GM21737 (cell line): ENCODE data around the gene IZUMO1.
"Not testable (repeated sequence)": the region's sequence is repeated elsewhere in the genome, so short reads cannot be mapped to it uniquely, and the experiment has no call there.

Source experiments
- ATAC-seq: cut with Tn5 transposase; IDR thresholded peaks from one replicate; pipeline ENCODE4 v1.9.1; 2021; ENCODE audit warnings: mild to moderate bottlenecking, moderate library complexity; ENCODE audit not compliant: unreplicated experiment

The IZUMO1 gene

DNA sequence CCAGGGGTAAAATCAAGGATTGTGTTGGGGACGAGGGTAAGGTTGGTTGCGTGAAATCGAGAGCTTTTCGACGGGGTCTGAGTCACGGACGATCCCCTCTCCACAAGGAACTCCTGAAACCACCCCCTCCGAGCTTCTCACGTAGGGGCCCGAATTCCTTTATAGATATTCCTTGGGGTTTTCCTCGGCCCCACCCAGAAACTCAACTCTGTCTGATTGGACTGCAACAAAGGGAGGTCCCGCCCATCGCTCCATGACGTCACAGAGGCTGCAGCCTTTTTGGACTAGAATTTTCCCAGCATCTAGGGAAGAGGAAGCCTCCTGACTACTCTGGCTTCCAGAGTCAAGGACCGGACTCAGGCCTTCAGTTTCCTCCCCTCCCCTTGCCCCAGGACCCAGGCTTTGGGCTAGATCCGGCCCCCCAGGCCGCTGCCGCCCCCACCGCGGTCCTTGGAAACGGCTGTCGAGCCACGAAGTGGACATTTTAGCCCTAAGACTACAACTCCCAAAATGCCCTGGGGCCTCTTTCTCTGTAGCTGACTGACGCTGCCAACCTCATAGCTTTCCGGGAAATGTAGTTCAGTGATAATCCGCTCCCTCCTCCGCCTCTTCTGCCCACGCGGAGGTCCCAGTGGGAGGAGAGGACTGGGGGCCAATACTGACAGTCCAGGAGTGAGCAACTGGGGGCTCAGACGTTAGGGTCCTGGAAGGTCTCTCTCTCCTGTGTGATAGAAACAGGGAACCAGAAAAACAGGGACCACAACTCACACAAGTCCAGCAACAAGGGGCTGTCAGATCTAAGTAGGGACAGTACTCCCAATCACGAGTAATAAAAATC, at the start of gene IZUMO1:
Gene IZUMO1, minus strand, starts transcription at position 172 of the 838 bp plus-strand sequence. CDS start 1,050 bp downstream, outside the sequence.
- ATAC-seq, result no peak

DNA sequence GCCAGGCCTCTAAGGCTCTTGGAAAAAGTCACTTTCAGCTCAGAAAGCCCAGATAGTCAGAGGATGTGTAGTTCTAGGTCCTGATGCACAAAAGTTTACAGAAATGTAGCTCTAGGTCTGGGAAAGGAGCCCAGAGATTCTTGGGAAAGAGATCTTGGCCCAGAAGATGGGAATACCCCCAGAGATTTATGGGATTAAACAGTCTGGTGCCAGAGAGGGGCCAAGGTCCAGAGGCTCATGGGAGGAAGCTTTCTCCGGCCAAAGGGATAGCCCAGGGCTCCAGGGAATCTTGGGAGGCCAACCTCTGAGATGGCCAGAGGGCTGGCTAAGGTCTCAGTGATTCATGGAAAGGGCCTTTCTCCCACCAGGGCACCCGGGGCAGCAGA, 49.0 kb upstream of the IZUMO1 start:
- no peak for ATAC-seq

DNA sequence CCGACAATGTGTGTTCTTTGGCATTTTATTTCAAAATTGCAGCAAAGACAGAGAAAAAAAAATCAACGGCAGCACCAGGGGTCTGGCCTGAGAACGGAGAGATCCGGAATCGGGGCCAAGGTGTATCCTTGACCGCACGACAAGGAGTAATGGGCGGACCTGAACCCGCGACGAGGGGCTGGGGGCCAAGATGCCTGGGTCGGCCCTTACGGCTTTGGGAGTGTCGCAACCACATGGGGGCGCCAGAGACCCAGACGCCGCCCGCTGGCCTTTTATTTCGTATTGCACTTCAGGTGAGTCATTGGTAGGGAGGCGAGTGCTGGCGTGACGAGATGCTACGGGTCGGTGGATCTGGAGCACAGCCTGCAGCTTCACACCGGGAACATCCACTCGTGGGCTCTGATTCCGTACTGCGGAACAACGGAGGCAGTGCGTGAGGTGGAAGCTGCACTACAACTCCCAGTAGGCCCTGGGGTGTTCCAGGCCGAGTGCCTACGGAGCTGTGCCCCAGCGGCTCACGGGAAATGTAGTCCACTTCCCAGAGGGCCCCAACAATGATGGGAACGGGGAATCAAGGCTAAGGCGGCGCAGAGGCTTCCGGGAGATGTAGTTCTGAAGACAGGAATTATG, 48.5 kb upstream of the IZUMO1 start:
- ATAC-seq, result peak; percentile 78

DNA sequence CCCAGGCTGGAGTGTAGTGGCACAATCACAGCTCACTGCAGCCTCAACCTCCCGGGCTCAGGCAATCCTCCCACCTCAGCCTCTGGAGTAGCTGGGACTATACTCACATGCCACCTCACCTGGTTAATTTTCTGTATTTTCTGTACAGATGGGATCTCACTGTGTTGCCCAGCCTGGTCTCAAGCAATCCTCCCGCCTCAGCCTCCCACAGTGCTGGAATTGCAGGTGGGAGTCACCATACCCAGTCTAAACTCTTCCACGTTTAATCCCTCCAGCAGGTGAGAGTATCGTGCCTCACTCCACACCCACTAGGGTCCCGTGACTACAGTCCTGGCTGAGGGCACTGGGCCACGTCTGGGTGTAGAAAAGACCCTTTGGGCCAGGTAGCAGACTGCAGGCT, 47.6 kb upstream of the IZUMO1 start:
- no peak for ATAC-seq

DNA sequence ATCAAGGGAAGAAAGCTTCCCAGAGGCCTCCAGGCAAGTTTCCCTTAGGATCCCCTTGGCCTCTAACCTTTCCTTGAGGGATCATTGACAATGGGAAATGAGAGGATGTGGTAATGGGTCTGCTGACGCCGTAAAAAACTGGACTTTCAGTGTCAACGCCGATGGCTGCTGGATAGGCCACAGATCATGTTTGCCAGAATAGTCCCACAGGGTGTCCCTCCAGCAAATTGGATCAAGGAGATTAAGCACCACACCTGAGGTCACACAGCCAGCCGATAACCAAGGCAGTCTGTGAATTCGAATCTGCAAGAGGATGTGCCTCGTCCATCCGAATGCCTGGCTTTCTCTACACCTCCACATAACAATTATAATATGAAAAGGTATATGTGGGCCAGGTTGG, 46.6 kb upstream of the IZUMO1 start:
- no peak for ATAC-seq

DNA sequence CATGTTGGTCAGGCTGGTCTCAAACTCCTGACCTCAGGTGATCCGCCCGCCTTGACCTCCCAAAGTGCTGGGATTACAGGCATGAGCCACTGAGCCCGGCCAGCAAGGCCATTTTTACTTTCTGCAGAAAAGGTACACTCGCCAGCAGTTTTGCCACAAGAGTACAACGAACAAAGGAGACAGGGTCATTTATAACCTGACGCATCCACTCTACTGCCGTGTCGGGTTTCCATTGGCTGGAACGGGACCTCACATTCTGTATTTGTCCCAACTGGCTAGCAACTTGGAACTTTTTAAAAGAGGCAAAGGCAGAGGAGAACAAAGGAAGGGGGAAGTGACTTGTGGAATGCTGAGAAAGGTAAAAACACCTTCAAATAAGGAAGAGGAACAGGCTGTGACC, 40.6 kb upstream of the IZUMO1 start:
- ATAC-seq, result not testable (repeated sequence)

DNA sequence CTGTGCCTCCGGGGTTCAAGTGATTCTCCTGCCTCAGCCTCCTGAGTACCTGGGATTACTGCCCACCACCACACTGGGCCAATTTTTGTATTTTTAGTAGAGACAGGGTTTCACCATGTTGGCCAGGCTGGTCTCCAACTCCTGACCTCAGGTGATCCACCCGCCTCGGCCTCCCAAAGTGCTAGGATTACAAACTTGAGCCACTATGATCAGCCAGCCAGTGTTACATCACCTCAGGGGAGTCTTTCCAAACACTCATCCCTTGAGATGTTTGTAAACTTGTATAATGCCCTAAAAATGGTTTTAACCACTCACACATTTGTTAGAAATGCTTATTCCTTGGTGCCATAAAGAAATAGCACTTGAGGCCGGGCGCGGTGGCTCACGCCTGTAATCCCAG, 39.7 kb upstream of the IZUMO1 start:
- not testable (repeated sequence) for ATAC-seq

DNA sequence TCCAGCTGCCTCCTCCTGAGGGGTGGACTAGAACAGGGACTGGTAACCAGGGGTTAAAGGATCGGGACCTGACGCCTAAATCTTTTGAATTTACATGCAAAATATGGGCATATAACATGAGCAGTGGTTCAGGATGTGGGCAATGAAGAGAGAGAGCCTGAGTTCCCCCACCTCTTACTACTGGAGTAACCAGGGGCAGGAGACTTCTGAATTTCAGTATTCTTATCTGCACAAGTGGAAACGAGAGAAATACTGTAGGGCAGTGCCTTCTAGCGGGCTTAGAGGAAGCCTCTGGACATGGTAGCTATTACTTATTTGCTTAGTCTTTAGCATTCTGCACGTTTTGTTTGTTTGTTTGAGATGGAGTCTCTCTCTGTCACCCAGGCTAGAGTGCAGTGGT, 37.8 kb upstream of the IZUMO1 start:
- ATAC-seq, result no peak

DNA sequence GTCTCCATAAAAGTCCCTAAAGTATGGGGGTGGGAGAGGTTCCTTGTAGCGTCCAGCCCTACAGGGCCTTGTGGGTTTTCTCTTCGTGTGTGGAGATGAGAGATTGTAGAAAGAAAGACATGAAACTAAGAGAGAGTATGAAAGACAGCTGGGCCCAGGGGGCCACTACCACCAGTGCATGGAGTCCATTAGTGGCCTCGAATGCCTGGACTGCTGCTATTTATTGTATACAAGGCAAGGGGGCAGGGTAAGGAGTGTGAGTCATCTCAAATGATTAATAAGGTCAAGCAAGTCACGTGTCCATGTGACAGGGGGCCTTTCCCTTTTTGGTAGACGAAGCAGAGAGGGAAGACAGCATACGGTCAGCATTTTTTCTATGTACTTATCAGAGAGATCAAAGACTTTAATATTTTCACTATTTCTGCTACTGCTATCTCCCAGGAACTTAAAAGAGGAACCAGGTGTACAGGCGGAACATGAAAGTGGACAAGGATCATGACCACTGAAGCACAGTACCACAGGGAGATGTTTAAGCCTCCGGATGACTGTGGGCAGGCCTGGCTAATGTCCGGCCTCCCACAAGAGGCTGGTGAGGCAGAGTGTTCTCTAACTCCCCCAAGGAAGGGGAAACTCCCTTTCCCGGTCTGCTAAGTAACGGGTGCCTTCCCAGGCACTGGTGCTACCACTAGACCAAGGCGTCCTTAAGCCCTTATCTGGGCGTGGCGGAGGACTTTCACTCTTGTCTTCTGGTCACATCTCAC, 34.1 kb upstream of the IZUMO1 start:
- ATAC-seq, result no peak

DNA sequence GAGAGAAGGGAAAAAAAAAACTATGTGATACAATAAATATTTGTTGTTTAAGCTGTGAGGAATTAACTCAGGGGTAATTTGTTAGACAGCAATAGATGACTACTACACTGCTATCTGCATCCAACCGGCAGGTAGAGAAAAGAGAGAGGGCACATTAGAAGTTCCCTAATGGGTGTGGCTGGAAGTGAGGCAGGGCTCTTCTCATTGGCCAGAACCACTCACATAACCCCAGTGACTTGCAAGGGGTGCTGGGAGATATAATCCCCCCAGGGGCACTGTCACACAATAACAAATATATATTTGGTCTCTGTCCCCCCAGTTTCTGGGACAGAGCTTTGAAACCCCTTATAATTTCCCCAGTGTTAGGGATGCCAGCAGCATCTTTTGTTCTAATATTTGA, 32.9 kb upstream of the IZUMO1 start:
- no peak for ATAC-seq

DNA sequence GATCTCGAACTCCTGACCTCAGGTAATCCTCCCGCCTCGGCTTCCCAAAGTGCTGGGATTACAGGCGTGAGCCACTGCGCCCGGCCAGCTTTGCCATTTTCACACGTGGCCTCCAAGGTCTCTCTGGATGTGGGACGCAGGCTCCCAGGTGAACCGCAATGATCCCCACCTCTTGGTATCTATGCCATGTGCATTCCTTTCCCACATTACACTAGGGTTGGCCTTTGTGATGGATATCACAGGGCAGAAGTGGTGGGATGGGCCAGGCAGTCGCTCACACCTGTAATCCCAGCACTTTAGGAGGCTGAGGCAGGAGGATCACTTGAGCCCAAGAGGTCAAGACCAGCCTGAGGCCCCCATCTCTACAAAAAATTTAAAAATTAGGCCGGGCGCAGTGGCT, 31.0 kb upstream of the IZUMO1 start:
- ATAC-seq, result no peak

DNA sequence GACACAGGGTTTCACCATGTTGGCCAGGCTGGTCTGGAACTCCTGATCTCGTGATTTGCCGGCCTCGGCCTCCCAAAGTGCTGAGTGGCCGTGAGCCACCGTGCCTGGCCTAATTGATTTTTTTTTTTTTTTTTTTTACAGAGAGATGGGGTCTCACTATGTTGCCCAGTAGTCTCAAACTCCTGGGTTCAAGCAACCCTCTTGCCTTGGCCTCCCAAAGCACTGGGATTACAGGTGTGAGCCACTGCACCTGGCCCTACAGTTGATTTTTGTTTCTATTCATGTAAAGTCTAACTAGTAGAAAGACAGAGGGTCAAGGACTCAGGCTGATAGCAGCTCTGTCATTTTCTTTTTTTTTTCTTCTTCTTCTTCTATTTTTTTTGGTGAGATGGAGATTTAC, 30.4 kb upstream of the IZUMO1 start:
- ATAC-seq, result no peak

DNA sequence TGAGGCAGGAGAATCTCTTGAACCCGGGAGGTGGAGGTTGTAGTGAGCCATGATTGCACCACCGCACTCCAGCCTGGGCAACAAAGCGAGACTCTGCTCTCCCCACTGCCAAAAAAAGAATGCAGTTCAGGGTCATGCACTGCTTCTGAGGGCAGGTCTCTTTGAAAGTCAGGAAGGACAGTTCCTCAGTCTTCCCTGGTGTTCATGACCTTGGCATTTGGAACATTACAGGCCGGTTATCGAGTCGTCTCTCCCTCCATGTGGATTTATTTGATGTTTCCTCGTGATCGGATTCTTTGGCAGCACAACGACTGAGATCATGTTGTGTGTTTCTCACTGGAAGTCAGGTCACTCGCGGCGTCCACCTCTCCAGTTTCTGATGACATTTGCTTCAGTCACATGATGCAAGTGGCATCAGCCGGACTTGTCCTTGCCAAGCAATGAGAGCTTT, 25.8 kb upstream of the IZUMO1 start:
- no peak for ATAC-seq

DNA sequence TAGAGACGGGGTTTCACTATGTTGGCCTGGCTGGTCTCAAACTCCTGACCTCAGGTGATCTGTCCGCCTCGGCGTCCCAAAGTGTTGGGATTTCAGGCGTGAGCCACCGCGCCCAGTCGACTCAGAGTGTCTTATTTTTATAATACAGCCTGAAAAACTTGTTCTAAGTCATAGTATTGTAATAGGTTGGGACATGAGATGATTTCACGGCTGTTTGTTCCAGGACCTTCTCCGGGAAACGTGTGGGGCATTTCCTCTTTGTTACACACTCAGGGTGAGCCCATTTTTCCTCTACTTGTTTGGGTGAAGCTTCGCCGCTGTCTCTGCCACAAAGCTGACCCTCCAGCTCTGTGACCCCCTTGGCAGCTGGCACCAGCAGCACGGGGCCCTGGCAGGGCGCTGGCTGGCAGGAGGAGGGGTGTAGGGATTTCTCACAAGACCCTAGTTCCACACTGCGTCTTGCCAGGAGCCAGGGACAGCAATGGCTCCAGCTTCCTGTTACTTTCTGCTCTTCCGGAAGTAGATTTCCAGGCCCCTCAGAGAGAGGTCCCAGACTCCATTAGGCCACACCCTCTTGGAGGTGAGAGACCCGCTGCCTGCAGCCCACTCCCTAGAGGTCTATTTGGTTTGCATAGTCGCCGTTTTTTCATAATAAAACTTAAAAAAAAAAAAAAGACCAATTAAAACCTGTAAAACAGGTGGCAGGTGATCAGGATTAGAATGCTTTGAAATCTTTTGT, 24.2 kb upstream of the IZUMO1 start:
- ATAC-seq, result no peak

DNA sequence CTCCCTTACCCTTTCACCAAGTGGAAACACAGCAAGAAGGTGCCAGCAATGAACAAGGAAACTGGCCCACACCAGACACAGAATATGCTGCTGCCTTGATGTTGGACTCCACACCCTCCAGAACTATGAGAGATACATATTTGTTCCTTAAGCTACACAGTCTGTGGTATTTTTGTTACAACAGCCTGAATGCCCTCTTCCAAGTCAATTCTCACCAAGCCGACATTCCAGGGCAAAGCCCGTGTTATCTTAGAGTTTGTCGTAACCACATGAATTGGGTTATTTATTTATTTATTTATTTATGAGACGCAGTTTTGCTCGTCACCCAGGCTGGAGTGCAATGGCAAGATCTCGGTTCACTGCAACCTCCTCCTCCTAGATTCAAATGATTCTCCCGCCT, 23.6 kb upstream of the IZUMO1 start:
- no peak for ATAC-seq

DNA sequence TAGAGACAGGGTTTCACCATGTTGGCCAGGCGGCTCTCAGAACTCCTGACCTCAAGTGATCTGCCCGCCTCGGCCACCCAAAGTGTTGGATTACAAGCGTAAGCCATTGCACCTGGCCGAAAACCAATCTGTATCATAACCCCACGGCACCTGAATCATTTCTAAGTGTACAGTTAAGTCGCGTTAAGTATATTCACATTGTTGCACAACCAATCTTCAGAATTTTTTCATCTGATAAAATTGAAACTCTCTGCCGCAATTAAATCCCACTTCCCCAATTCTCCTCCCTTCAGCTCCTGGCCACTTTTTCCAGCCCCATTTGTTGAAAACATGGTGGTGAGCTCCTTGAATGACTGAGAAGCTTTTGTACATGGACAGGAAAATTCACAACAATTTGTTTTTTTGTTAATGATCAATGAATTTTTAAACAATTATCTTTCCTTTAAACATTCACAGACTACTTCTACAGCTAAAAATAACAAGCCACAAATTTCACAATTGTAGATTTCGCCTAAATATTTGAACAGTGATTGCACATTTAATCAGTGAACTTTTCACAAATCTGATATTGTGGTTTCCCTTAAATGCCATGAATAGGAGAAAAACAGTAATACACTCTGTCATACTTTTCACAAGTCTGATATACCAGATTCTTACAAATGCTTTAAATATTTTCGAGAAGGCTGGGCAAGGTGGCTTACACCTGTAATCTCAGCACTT, 22.4 kb upstream of the IZUMO1 start:
- no peak for ATAC-seq

DNA sequence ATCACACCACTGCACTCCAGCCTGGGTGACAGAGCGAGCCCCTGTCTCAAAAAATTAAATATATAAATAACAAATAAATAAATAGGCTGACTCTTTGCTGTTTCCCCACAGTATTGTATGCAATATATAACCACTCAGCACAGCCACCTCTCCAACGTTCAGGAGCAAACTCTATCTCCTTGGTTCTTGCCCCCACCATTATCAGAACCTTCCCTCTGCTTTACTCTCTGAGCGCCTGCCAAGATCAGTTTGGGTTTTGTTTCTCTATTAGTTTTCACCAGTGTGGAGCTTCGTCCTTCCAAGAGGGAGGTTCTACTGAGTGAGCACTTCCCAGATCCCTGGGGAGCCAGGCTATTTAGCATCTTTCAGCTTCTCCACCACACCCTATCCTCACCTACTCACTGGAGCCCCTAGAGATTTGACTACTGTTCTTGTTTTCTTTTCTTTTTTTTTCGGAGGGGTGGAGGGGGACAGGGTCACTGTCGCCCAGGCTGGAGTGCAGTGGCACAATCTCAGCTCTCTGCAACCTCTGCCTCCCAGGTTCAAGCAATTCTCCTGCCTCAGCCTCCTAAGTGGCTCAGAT, 21.6 kb upstream of the IZUMO1 start:
- not testable (repeated sequence) for ATAC-seq

DNA sequence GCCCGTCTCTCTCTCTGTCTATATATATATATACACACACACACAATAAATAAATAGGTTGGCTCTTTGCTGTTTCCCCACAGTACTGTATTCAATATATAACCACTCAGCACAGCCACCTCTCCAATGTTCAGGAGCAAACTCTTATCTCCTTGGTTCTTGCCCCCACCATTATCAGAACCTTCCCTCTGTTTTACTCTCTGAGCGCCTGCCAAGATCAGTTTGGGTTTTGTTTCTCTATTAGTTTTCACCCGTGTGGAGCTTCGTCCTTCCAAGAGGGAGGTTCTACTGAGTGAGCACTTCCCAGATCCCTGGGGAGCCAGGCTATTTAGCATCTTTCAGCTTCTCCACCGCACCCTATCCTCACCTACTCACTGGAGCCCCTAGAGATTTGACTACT, 19.1 kb upstream of the IZUMO1 start:
- not testable (repeated sequence) for ATAC-seq

DNA sequence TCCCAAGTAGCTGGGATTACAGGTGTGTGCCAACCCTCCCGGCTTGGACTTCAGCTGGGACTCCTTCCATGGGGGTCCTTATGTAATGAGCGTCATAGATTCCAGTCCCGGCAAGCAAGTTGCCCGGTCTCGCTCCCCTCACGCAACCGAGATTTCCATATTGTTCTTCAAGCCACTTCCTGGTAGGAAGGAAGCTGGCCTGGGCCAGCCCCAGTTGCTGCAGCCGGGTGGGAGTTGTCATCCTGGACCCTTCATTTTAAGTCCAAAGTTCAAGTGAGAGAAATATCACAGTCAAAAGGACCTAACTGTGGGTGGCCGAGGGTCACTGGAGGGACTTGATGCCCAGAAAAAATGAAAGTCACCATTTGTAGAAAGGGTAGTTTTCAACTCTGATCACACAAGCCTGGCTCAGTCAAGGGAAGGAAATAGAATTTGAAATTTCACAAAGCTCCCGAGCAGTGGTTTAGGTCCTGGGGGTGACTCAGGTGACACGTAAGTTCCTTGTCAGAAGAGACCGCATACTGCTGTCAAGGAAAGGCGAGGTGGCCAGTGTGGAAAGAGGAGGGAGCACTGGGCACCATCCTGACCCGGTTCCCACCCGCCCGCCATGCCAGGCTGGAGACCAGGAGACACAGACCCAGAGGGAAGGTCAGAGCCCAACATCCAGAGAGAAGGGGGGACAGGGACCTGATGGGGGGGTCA, 13.9 kb upstream of the IZUMO1 start:
- no peak for ATAC-seq
